BLaER1 treated with 17β-estradiol and CSF1 and Interleukin-3, amounts not matched to agents 10 nM and 100 nM (cell line): Measurements from ENCODE around the gene MORC1.

Experiments
- H3K27ac ChIP-seq, 11 experiments: shearing (Covaris generic); formaldehyde crosslinking; 2 replicates each; pipeline ENCODE4 v1.8.1; 2022
- H3K27me3 ChIP-seq, 11 experiments: shearing (Covaris generic); formaldehyde crosslinking; 2 replicates each; pipeline ENCODE4 v1.8.1; 2022
- H3K36me3 ChIP-seq, 11 experiments: shearing (Covaris generic); formaldehyde crosslinking; 2 replicates each; pipeline ENCODE4 v1.8.1; 2022
- H3K4me1 ChIP-seq, 10 experiments: shearing (Covaris generic); formaldehyde crosslinking; 2 replicates each; pipeline ENCODE4 v1.8.1; 2022
- H3K4me2 ChIP-seq, 11 experiments: shearing (Covaris generic); formaldehyde crosslinking; 2 replicates each; pipeline ENCODE4 v1.8.1; 2022
- H3K4me3 ChIP-seq, 10 experiments: shearing (Covaris generic); formaldehyde crosslinking; 2 replicates each; pipeline ENCODE4 v1.8.1; 2022
- H3K9ac ChIP-seq, 11 experiments: shearing (Covaris generic); formaldehyde crosslinking; 2 replicates each; pipeline ENCODE4 v1.8.1; 2022
- H3K9me3 ChIP-seq, 11 experiments: shearing (Covaris generic); formaldehyde crosslinking; replicated peaks in 1 of 11; 2 replicates each; pipeline ENCODE4 v1.8.1; 2022
- H4K20me1 ChIP-seq, 11 experiments: shearing (Covaris generic); formaldehyde crosslinking; 2 replicates each; pipeline ENCODE4 v1.8.1; 2022
- Cebpa-rat ChIP-seq, 11 experiments: shearing (Covaris generic); IDR thresholded peaks; 2 replicates each; pipeline ENCODE4 v1.8.1; 2022

The MORC1 gene

DNA sequence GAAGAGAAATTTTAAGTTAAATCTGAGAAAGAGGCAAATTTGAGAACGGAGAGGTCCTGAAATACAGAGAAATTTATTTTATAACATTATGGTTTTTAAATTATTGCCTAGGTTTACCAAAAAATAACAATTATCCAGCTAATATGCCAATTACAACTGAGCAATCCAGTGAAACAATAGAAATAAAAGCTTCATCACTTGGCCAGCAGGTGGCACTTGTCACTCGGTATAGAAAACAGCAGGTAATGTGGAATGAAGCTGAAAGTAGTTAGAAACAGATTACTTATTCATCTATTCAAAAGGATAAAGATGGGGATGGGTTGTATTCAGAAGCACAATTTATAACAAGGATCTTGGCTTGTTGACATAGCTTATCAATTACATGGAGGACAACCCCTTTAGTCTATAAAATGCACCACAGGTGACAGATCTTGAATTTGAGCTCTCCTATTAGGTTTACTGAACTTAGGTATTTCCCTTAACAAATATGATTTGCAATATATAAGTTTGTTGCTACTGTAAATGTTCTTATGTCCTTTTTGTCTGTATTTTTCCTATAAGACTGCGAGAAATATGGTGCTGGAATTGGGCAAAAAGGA is 94.2 kb downstream of the MORC1 start:
- no peaks in the 10 kb centered on the region for H3K27me3 ChIP-seq
- H3K4me1 ChIP-seq, result peaks cover 0 to 12% (median 7%) of the 10 kb centered on the region in 10 experiments; a peak in 16 of 20 replicates
- H3K27ac ChIP-seq, result no peak overlapping the region
- no peaks in the 10 kb centered on the region for H3K9me3 ChIP-seq
- no peak overlapping the region for H3K9ac ChIP-seq
- no peak overlapping the region for H3K4me3 ChIP-seq
- no peaks in the 10 kb centered on the region for H3K36me3 ChIP-seq
- TF ChIP-seq Cebpa-rat (IDR thresholded peaks at IDR 0.05), result no peak
- no peak overlapping the region for H3K4me2 ChIP-seq
- no peaks in the 10 kb centered on the region for H4K20me1 ChIP-seq

DNA sequence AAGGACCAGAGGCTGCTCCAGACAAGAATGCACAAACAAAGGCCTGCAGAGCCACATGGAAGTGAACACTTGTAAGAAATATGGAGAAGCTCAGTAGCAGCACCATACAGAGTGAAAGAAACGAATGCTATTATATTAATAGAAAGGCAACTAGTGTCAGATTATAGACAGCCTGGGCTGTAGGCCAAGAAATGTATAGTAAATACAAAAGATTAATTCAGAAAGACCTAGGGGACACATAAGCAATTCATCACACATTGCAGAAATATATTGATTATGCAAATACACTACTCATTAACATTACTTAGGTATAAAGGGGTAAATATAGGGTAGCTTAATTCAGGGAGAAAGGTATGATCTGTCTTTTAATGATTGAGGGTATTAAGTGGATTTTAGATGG is 94.8 kb downstream of the MORC1 start:
- Histone ChIP-seq H3K9me3 (no peaks in the 10 kb centered on the region), H3K4me3 (no peak overlapping the region), H3K27me3 (no peaks in the 10 kb centered on the region), H4K20me1 (no peaks in the 10 kb centered on the region), H3K27ac (no peak overlapping the region), H3K36me3 (no peaks in the 10 kb centered on the region), H3K4me1 (peaks cover 0 to 12% (median 8%) of the 10 kb centered on the region in 10 experiments; a peak in 16 of 20 replicates), H3K9ac (no peak overlapping the region), H3K4me2 (no peak overlapping the region)
- TF ChIP-seq Cebpa-rat (IDR thresholded peaks at IDR 0.05), result no peak

GRCh38 chr3:109021556-109021955 is 96.4 kb downstream of the MORC1 start:
- peaks cover 0 to 12% (median 8%) of the 10 kb centered on the region in 10 experiments; a peak in 16 of 20 replicates for H3K4me1 ChIP-seq
- TF ChIP-seq Cebpa-rat (IDR thresholded peaks at IDR 0.05), result no peak
- no peaks in the 10 kb centered on the region for H3K27me3 ChIP-seq
- H3K4me3 ChIP-seq, result no peak overlapping the region
- no peaks in the 10 kb centered on the region for H3K9me3 ChIP-seq
- no peaks in the 10 kb centered on the region for H3K36me3 ChIP-seq
- no peak overlapping the region for H3K27ac ChIP-seq
- H3K4me2 ChIP-seq, result peak overlapping the region in 4 of 11 experiments; percentile 12 to 65 (median 31); a peak in 6 of 22 replicates
- no peak overlapping the region for H3K9ac ChIP-seq
- H4K20me1 ChIP-seq, result no peaks in the 10 kb centered on the region

DNA sequence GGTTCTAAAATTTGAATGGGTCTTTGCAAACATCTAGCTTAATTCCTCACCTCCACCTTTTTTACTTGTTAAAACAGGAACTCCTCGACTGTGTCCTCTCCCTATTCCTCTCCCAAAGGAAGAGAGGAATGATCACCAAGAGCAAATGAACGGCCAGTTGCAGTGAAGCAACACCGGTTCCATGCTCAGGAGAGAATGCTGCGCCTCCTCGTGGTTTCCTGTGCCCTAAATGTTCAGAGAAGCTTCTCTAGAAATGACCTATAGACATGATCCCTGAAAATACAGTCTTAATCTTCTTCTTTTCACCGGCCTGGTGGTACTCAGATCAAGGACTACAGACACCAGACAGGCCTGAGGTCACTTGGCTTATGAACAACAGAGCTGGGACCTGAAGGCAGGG is 99.1 kb downstream of the MORC1 start:
- Histone ChIP-seq H3K4me3 (no peak overlapping the region), H3K9me3 (no peaks in the 10 kb centered on the region), H3K4me2 (peak overlapping the region in 6 of 11 experiments; percentile 1 to 39 (median 15); a peak in 3 of 22 replicates), H4K20me1 (no peaks in the 10 kb centered on the region), H3K4me1 (peaks cover 0 to 12% (median 8%) of the 10 kb centered on the region in 10 experiments; a peak in 16 of 20 replicates), H3K27ac (no peak overlapping the region), H3K27me3 (no peaks in the 10 kb centered on the region), H3K9ac (no peak overlapping the region), H3K36me3 (no peaks in the 10 kb centered on the region)
- no peak for TF ChIP-seq Cebpa-rat (IDR thresholded peaks at IDR 0.05)

GRCh38 chr3:109005443-109005842 is 112.5 kb downstream of the MORC1 start:
- TF ChIP-seq Cebpa-rat (IDR thresholded peaks at IDR 0.05), result no peak
- H3K36me3 ChIP-seq, result no peaks in the 10 kb centered on the region
- no peaks in the 10 kb centered on the region for H3K27me3 ChIP-seq
- H3K9ac ChIP-seq, result no peak overlapping the region
- H3K4me3 ChIP-seq, result no peak overlapping the region
- H3K27ac ChIP-seq, result no peak overlapping the region
- no peak overlapping the region for H3K4me2 ChIP-seq
- no peaks in the 10 kb centered on the region for H4K20me1 ChIP-seq
- H3K9me3 ChIP-seq, result no peaks in the 10 kb centered on the region
- H3K4me1 ChIP-seq, result no peaks in the 10 kb centered on the region

DNA sequence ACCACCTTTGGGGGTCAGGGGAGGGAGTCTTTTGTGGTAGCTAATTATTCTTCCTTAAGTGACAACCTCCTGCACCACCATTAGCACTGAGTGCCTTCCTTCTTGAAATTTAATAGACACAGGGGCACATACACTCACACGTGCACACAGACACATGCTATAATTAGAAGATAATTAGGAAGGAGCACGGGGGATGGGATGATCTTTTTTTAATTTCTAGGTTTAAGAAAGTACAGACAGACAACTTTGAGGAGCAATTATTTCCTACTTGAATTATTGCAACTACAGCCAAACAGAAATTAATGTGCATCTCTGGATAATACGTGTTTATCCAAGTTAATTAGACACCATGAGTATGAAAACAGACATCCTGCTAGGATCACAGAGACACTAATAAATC is 119.5 kb downstream of the MORC1 start:
- Histone ChIP-seq H3K4me2 (no peak overlapping the region), H3K9me3 (no peaks in the 10 kb centered on the region), H3K36me3 (no peaks in the 10 kb centered on the region), H3K9ac (no peak overlapping the region), H3K27me3 (no peaks in the 10 kb centered on the region), H3K4me1 (no peaks in the 10 kb centered on the region), H3K27ac (no peak overlapping the region), H3K4me3 (no peak overlapping the region), H4K20me1 (no peaks in the 10 kb centered on the region)
- no peak for TF ChIP-seq Cebpa-rat (IDR thresholded peaks at IDR 0.05)

DNA sequence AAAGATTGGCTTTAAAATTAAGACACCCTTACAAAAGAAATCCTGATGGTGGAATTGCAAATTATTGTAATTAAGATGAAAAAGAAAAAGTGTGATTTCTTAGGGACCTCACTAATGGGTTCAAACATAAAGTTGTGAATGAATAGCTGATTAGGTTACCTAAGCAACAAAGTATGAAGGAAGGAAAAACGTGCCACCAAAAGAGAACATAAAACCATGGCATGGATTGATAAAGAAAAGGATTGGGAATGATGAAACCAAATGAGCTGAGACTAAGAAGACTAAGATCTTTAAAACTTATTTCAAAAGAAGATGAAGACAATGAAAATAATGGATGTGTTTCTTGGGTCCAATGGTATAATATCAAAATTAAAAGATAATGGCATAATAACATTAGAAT is 132.1 kb downstream of the MORC1 start:
- no peak for TF ChIP-seq Cebpa-rat (IDR thresholded peaks at IDR 0.05)
- no peak overlapping the region for H3K27ac ChIP-seq
- no peak overlapping the region for H3K4me2 ChIP-seq
- H3K27me3 ChIP-seq, result no peaks in the 10 kb centered on the region
- H3K36me3 ChIP-seq, result no peaks in the 10 kb centered on the region
- no peak overlapping the region for H3K4me3 ChIP-seq
- peaks cover 0 to 3% (median 0%) of the 10 kb centered on the region in 11 experiments; a peak in 1 of 22 replicates for H3K9me3 ChIP-seq
- H3K9ac ChIP-seq, result no peak overlapping the region
- H3K4me1 ChIP-seq, result peaks cover 0 to 1% (median 0%) of the 10 kb centered on the region in 10 experiments; a peak in 1 of 20 replicates
- no peaks in the 10 kb centered on the region for H4K20me1 ChIP-seq

GRCh38 chr3:108983051-108983450 is 134.9 kb downstream of the MORC1 start:
- no peak overlapping the region for H3K4me2 ChIP-seq
- H4K20me1 ChIP-seq, result no peaks in the 10 kb centered on the region
- H3K9me3 ChIP-seq, result no peaks in the 10 kb centered on the region
- no peaks in the 10 kb centered on the region for H3K27me3 ChIP-seq
- no peak overlapping the region for H3K9ac ChIP-seq
- peaks cover 0 to 9% (median 0%) of the 10 kb centered on the region in 10 experiments; a peak in 4 of 20 replicates for H3K4me1 ChIP-seq
- H3K27ac ChIP-seq, result no peak overlapping the region
- no peaks in the 10 kb centered on the region for H3K36me3 ChIP-seq
- TF ChIP-seq Cebpa-rat (IDR thresholded peaks at IDR 0.05), result no peak
- H3K4me3 ChIP-seq, result no peak overlapping the region

GRCh38 chr3:108976058-108976457 is 141.9 kb downstream of the MORC1 start:
- no peaks in the 10 kb centered on the region for H3K36me3 ChIP-seq
- no peak overlapping the region for H3K27ac ChIP-seq
- H3K4me2 ChIP-seq, result no peak overlapping the region
- H3K9ac ChIP-seq, result no peak overlapping the region
- no peak for TF ChIP-seq Cebpa-rat (IDR thresholded peaks at IDR 0.05)
- no peaks in the 10 kb centered on the region for H3K9me3 ChIP-seq
- H4K20me1 ChIP-seq, result no peaks in the 10 kb centered on the region
- H3K4me3 ChIP-seq, result no peak overlapping the region
- H3K4me1 ChIP-seq, result peaks cover 8 to 13% (median 10%) of the 10 kb centered on the region in 10 experiments; a peak in 17 of 20 replicates
- H3K27me3 ChIP-seq, result no peaks in the 10 kb centered on the region

- no peaks in the 10 kb centered on the region for H4K20me1 ChIP-seq
- no peak overlapping the region for H3K4me3 ChIP-seq
- no peak overlapping the region for H3K27ac ChIP-seq
- no peaks in the 10 kb centered on the region for H3K27me3 ChIP-seq
- H3K4me1 ChIP-seq, result peaks cover 0 to 20% (median 18%) of the 10 kb centered on the region in 10 experiments; a peak in 14 of 20 replicates
- no peak overlapping the region for H3K4me2 ChIP-seq
- TF ChIP-seq Cebpa-rat (IDR thresholded peaks at IDR 0.05), result no peak
- no peaks in the 10 kb centered on the region for H3K9me3 ChIP-seq
- no peak overlapping the region for H3K9ac ChIP-seq
- no peaks in the 10 kb centered on the region for H3K36me3 ChIP-seq
Measured at GRCh38 chr3:108973019-108973418, 144.9 kb downstream of the MORC1 start.
